Thoracic aorta (tissue), 2 donors: ENCODE measurements around the gene TES. TPM values are rescaled to one million over a fixed set of nuclear protein-coding genes. Genes with fewer than 3 reads are reported as not detected.
A peak's percentile ranks its signal among the peaks of the same experiment; 100 is the strongest.

Experiments used
- ATAC-seq: fragments of 150-250 bp; one replicate; pipeline ENCODE4 v1.8.0; 2017; ENCODE audit warnings: low read depth; ENCODE audit not compliant: insufficient number of reproducible peaks, low FRiP score
- DNase-seq: peaks from one replicate; pipeline ENCODE4 v3.0.0-alpha.2; 2020; ENCODE audit warnings: low spot score
- H3K27ac ChIP-seq, 2 donors: fragments of 200-600 bp; sonication (generic); 1 replicate in 1 of 2; 2 replicates in 1 of 2; pipeline ENCODE4 v1.5.1; 2016; ENCODE audit warnings: mild to moderate bottlenecking in 2 of 2, moderate library complexity in 2 of 2
- H3K27me3 ChIP-seq: fragments of 200-600 bp; sonication (generic); replicated peaks from 2 replicates; pipeline ENCODE4 v1.6.0; 2016; ENCODE audit warnings: mild to moderate bottlenecking; ENCODE audit not compliant: insufficient read depth
- H3K36me3 ChIP-seq: fragments of 200-600 bp; sonication (generic); one replicate; pipeline ENCODE4 v1.5.1; 2016
- H3K4me1 ChIP-seq, 2 donors: fragments of 200-600 bp; sonication (generic); 1 replicate in 1 of 2; 2 replicates in 1 of 2; pipeline versions ENCODE4 v1.5.1 to v1.6.0; 2016; ENCODE audit warnings: low read depth in 2 of 2, mild to moderate bottlenecking in 1 of 2; ENCODE audit not compliant: control insufficient read depth in 1 of 2
- H3K4me3 ChIP-seq: fragments of 200-600 bp; sonication (generic); 2 replicates; pipeline ENCODE4 v1.5.1; 2016; ENCODE audit warnings: mild to moderate bottlenecking
- H3K9me3 ChIP-seq: fragments of 200-600 bp; sonication (generic); 2 replicates; pipeline ENCODE4 v1.5.1; 2016
- CTCF ChIP-seq: fragments of 200-600 bp; sonication (generic); IDR thresholded peaks from one replicate; pipeline ENCODE4 v1.5.1; 2019; ENCODE audit warnings: antibody characterized with exemption
- total RNA-seq, 2 donors: library from RNA; depleted of rRNA; stranded (reverse); fragments of >200 nt; gene quantifications; one replicate each; pipeline versions ENCODE4 v1.1.0 to v1.2.3, GENCODE V29; 2016

TES gene
- total RNA-seq, 2 donors from 2014 or later: 186 to 215 TPM

- H3K9me3 ChIP-seq: no peaks in the 10 kb centered on the region
- peak overlapping the region; percentile 44 for H3K4me3 ChIP-seq
- ATAC-seq (no peak), DNase-seq (no peak)
- H3K27me3 ChIP-seq: no peaks in the 10 kb centered on the region
- H3K4me1 ChIP-seq: peaks cover 61 to 95% of the 10 kb centered on the region in 2 donors
- TF ChIP-seq CTCF: no peak
- H3K36me3 ChIP-seq: no peaks in the 10 kb centered on the region
- peak overlapping the region; percentile 39 to 97 for H3K27ac ChIP-seq
Measured at GRCh38 chr7:116218747-116219146, 8.4 kb downstream of the TES start.

DNA sequence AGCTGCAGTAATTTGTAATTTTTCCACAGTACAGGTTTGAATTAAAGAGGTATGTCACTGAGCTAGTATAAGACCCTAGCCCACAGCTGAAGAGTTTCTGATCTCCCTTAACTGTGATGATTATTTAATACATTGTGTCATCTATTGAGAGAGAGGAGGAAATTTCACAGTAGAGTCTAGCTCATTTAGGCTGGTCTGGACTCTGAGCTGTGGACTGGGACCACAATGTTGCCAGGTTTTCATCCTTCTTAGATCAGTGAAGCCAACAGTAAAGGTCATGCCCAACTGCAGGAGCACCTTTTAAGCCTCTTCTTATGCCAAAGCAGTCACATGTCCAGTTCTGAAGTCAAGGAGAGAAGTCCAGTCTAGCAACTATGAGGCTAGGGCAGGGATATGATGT lies 8.9 kb downstream of the TES start:
- H3K9me3 ChIP-seq: no peaks in the 10 kb centered on the region
- peaks cover 61 to 97% of the 10 kb centered on the region in 2 donors for H3K4me1 ChIP-seq
- DNase-seq: no peak
- TF ChIP-seq CTCF: no peak
- H3K36me3 ChIP-seq: no peaks in the 10 kb centered on the region
- peak overlapping the region; percentile 14 for H3K4me3 ChIP-seq
- no peaks in the 10 kb centered on the region for H3K27me3 ChIP-seq
- H3K27ac ChIP-seq: peak overlapping the region; percentile 40 to 97
- ATAC-seq: no peak

GRCh38 chr7:116219834-116220233 lies 9.5 kb downstream of the TES start:
- Histone ChIP-seq H3K4me3 (no peak overlapping the region), H3K27ac (peak overlapping the region; percentile 40 to 97), H3K27me3 (no peaks in the 10 kb centered on the region), H3K4me1 (peaks cover 61 to 97% of the 10 kb centered on the region in 2 donors), H3K9me3 (no peaks in the 10 kb centered on the region), H3K36me3 (no peaks in the 10 kb centered on the region)
- ATAC-seq: no peak
- no peak for TF ChIP-seq CTCF
- DNase-seq: no peak

DNA sequence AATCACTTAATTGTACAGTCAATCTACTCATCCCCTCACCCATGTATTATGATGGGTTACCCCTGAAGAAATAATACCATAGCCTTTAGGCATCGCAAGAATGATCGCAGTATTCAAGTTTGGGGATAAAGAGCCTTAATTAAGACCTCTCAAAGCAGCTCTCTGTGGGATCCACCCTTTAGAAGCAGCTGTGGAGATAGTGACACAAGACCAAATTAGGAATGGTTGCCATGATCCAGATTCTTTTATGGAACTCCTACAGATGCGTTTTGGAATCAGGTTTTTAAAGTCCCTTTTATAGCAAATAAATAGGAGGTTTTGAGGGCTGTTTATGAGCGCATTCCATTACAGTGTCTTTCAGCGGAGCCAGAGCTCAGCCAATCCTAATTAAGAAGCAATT lies 12.2 kb downstream of the TES start:
- H3K4me3 ChIP-seq: no peak overlapping the region
- no peak for DNase-seq
- H3K27me3 ChIP-seq: no peaks in the 10 kb centered on the region
- no peak for TF ChIP-seq CTCF
- no peak for ATAC-seq
- H3K4me1 ChIP-seq: peaks cover 67 to 94% of the 10 kb centered on the region in 2 donors
- no peaks in the 10 kb centered on the region for H3K9me3 ChIP-seq
- peak overlapping the region in 1 of 2 donors; percentile 6 for H3K27ac ChIP-seq
- H3K36me3 ChIP-seq: no peaks in the 10 kb centered on the region

- DNase-seq (no peak), ATAC-seq (no peak)
- TF ChIP-seq CTCF: no peak
- Histone ChIP-seq H3K4me1 (peaks cover 65 to 94% of the 10 kb centered on the region in 2 donors), H3K36me3 (no peaks in the 10 kb centered on the region), H3K9me3 (no peaks in the 10 kb centered on the region), H3K27ac (no peak overlapping the region), H3K27me3 (no peaks in the 10 kb centered on the region), H3K4me3 (no peak overlapping the region)
Measured at GRCh38 chr7:116223588-116223987, 13.2 kb downstream of the TES start.
